ENCODE data around the gene ADAMTS14. TPM values are rescaled to one million over a fixed set of nuclear protein-coding genes. Genes with fewer than 3 reads are reported as not detected.

ADAMTS14 gene
- total and polyA plus RNA-seq, 7 donors, result 0.03 to 0.18 (median 0.06) TPM; not detected in 3

DNA sequence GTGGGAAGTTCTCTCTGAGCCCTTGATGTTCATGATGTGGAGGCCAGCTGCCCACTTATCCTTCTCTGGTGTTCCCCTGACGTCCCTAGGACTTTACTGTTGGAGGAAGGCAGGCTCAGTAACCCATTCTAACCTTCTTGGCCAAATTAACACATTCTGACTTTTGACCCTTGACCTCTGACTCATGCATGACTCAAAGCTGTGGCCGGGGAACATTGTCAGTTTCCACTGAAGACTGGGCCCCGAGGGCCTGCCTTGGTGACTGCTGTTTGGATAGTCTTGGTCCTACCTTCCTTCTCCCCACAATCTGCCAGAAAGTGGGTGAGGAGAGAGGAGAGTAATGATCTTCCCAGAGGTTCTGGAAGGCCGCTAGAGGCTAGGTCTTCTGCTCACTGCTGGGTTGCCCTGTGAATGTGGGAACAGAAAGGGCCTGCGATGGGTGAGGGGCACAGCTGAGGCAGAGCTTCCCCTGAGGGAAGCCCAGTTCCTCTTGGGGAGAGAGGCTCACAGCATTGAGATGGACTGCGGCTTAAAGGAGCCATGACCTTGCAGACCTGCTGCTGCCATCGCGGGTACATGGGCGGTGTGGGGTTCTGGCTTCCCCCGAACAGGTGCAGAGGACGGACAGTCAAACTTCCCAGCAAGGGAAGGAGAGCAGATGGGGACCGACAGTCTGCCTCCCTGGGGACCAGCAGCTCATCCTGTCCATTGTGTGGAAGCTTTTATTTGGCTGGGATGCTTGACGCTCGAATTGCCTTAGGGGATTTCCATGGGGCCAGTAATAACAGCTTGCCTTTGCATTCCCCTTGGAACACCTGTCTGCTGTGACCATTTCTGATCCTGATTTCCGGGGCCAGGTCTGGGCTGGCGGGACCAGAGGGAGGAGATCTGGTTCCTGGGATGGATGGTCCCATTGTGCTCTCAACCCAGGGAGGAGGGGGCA is 43.8 kb downstream of the ADAMTS14 start:
- intact Hi-C loops (cut with DNase I), result no loop called here
- no peak overlapping the region for H3K4me3 ChIP-seq
- no peaks in the 10 kb centered on the region for H3K9me3 ChIP-seq
- H3K36me3 ChIP-seq (ENCODE audit: insufficient read depth in 1 of 2, low read depth in 1 of 2), result no peaks in the 10 kb centered on the region
- no peak for ATAC-seq
- no peak for DNase-seq
- no peak for TF ChIP-seq CTCF (IDR thresholded peaks at IDR 0.05)
- WGBS, 3 donors, result 48 to 55% (median 50%) methylated on average over 16 of the region's 16 CpGs
- H3K4me1 ChIP-seq, result no peaks in the 10 kb centered on the region
- H3K27ac ChIP-seq, result no peak overlapping the region
- peaks cover 0 to 2% (median 0%) of the 10 kb centered on the region in 3 donors for H3K27me3 ChIP-seq (ENCODE audit: insufficient read depth in 3 of 3, low read length in 2 of 3)

DNA sequence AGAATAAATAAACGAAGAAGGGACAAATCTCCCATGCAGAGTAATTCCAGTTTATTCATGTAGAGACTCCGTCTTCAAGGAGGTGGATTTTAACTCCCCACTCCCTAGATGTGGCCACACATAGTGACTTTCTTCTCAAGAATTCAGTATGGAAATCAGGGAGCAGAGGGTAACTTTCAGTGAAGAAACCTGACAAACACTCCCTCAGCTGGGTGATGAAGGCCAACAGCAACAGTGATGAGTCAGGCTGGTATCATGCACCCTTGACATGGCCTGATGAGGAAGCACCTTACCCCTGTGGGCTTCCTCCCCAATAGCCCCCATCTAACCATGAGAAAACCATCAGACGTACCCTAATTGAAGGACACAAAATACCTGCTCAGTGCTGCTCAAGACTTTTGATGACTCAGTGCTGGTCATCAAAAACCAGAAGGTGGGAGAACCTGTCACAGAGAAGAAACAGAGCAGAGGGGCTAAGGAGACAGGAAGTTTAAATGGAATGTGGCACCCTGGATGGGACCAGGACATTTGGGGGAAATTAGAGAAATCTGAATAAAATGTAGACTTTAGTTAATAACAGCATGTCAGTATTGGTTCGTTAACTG is 50.6 kb downstream of the ADAMTS14 start:
- intact Hi-C loops (cut with DNase I), result no loop called here
- no peaks in the 10 kb centered on the region for H3K9me3 ChIP-seq
- no peak overlapping the region for H3K27ac ChIP-seq
- H3K4me1 ChIP-seq, result no peaks in the 10 kb centered on the region
- H3K4me3 ChIP-seq, result no peak overlapping the region
- WGBS, 3 donors, result 91 to 95% (median 93%) methylated on average over 4 of the region's 4 CpGs
- H3K27me3 ChIP-seq (ENCODE audit: insufficient read depth in 3 of 3, low read length in 2 of 3), result no peaks in the 10 kb centered on the region
- ATAC-seq (no peak), DNase-seq (no peak)
- no peak for TF ChIP-seq CTCF (IDR thresholded peaks at IDR 0.05)
- no peaks in the 10 kb centered on the region for H3K36me3 ChIP-seq (ENCODE audit: insufficient read depth in 1 of 2, low read depth in 1 of 2)

DNA sequence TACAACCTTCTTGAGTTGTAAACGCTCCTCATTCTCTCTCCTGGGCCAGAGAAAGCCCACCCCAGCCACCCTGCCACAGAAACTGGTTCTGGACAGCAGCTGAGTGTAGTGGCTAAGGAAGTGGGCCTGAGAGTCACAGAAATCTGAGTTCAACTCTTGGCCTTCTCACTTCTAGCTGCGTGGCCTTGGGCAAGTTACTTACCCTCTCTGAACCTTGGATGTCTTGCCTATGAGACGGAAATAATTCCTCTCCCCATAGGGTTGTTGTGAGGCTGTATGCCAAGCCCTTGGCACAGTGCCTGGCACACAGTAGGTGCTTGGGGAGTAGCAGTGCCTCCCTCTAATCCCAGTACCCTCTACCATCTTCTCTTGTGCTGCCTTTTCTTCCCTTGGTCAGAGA is 51.5 kb downstream of the ADAMTS14 start:
- no peak overlapping the region for H3K27ac ChIP-seq
- ATAC-seq, result no peak
- no peaks in the 10 kb centered on the region for H3K4me1 ChIP-seq
- WGBS, 3 donors, result 94 to 96% (median 95%) methylated on average over 3 of the region's 3 CpGs
- no peaks in the 10 kb centered on the region for H3K36me3 ChIP-seq (ENCODE audit: insufficient read depth in 1 of 2, low read depth in 1 of 2)
- no peaks in the 10 kb centered on the region for H3K9me3 ChIP-seq
- DNase-seq, result no peak
- no peaks in the 10 kb centered on the region for H3K27me3 ChIP-seq (ENCODE audit: insufficient read depth in 3 of 3, low read length in 2 of 3)
- no peak overlapping the region for H3K4me3 ChIP-seq
- intact Hi-C loops (cut with DNase I), result no loop called here
- TF ChIP-seq CTCF (IDR thresholded peaks at IDR 0.05), result no peak

GRCh38 chr10:70726909-70727495 is 54.7 kb downstream of the ADAMTS14 start:
- intact Hi-C loops (cut with DNase I), result no loop called here
- H3K4me3 ChIP-seq, result no peak overlapping the region
- H3K27me3 ChIP-seq (ENCODE audit: insufficient read depth in 3 of 3, low read length in 2 of 3), result no peaks in the 10 kb centered on the region
- no peaks in the 10 kb centered on the region for H3K36me3 ChIP-seq (ENCODE audit: insufficient read depth in 1 of 2, low read depth in 1 of 2)
- 41 to 60% (median 44%) methylated on average over 10 of the region's 10 CpGs for WGBS, 3 donors
- no peak for DNase-seq
- no peaks in the 10 kb centered on the region for H3K9me3 ChIP-seq
- TF ChIP-seq CTCF (IDR thresholded peaks at IDR 0.05), result no peak
- no peak for ATAC-seq
- H3K4me1 ChIP-seq, result no peaks in the 10 kb centered on the region
- H3K27ac ChIP-seq, result no peak overlapping the region
